ENCODE data around the gene PDXK.

Gene PDXK

GRCh38 chr21:43744725-43745124 is 25.8 kb downstream of the PDXK start:
- no peak for DNase-seq

- DNase-seq: no peak
Observed at GRCh38 chr21:43745772-43746517, 27.0 kb downstream of the PDXK start.

- no peak for DNase-seq
Observed at GRCh38 chr21:43748622-43749021, 29.7 kb downstream of the PDXK start.

GRCh38 chr21:43749651-43750262 is 30.8 kb downstream of the PDXK start:
- DNase-seq: no peak

GRCh38 chr21:43750339-43751033 is 31.6 kb downstream of the PDXK start:
- no peak for DNase-seq

GRCh38 chr21:43751955-43752591 is 33.1 kb downstream of the PDXK start:
- DNase-seq: no peak

GRCh38 chr21:43752758-43753438 is 34.0 kb downstream of the PDXK start:
- no peak for DNase-seq

- DNase-seq: no peak
Observed at GRCh38 chr21:43753439-43753799, 34.5 kb downstream of the PDXK start.

GRCh38 chr21:43754948-43755781 is 36.2 kb downstream of the PDXK start:
- DNase-seq: no peak

- DNase-seq: no peak
Observed at GRCh38 chr21:43755820-43756594, 37.1 kb downstream of the PDXK start.

- DNase-seq: no peak
Observed at GRCh38 chr21:43757601-43758000, 38.7 kb downstream of the PDXK start.

- no peak for DNase-seq
Observed at GRCh38 chr21:43758111-43758641, 39.2 kb downstream of the PDXK start.

- no peak for DNase-seq
Observed at GRCh38 chr21:43758811-43759210, 39.9 kb downstream of the PDXK start.

- no peak for DNase-seq
Observed at GRCh38 chr21:43759651-43760050, 40.7 kb downstream of the PDXK start.

GRCh38 chr21:43760391-43760958 is 41.5 kb downstream of the PDXK start:
- DNase-seq: no peak

- DNase-seq: no peak
Observed at GRCh38 chr21:43761886-43762285, 43.0 kb downstream of the PDXK start.

GRCh38 chr21:43762303-43763128 is 43.6 kb downstream of the PDXK start:
- peak; percentile 67 for DNase-seq

- no peak for DNase-seq
Observed at GRCh38 chr21:43763901-43764523, 45.1 kb downstream of the PDXK start.
